Stimulated activated naive CD8-positive, alpha-beta T cell treated with anti-CD3 and anti-CD28 coated beads, Interleukin-15, Interleukin-2, amounts not matched to agents 100 U/mL and 50 U/mL, for 24 hours (primary cell): ENCODE results near the gene ARHGAP18.

Experiments used
- ATAC-seq: fragments of 150-1000 bp; cut with Tn5 transposase; one replicate; pipeline ENCODE4 v1.10.0; 2021
- DNase-seq: peaks from one replicate; pipeline ENCODE4 v3.0.0; 2021

ARHGAP18 gene

DNA sequence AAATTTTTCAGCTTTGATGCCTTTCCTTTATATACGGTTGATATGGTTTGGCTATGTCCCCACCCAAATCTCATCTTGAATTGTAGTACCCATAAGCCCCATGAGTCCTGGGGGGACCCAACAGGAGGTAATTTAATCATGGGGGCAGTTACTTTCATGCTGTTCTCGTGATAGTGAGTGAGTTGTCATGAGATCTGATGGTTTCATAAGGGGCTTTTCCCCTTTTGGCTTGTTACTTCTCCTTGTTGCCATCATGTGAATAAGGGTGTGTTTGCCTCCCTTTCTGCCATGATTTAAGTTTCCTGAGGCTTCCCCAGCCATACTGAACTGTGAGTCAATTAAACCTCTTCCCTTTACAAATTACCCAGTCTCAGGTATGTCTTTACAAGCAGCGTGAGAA is 66.8 kb downstream of the ARHGAP18 start:
- ATAC-seq = no peak

DNA sequence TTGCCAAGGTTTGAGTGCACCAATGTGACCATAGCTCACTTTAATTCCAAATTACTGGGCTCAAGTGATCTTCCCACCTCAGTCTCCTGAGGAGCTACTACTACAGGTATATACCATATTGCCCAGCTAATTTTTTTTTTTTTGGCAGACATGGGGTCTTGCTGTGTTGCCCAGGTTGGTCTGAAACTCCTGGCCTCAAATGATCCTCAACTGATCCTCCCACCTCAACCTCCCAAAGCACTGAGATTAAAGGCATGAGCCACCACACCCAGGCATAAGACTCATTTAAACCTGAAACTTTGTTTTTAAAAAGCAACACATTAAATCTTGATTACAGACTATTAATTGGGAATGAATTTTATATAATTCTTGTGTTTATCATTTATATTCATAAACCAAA is 67.7 kb downstream of the ARHGAP18 start:
- DNase-seq (no peak), ATAC-seq (no peak)

More for the DNA sequence above, 66.8 kb downstream of the ARHGAP18 start:
- no peak for DNase-seq

GRCh38 chr6:129641344-129641743 is 68.6 kb downstream of the ARHGAP18 start:
- no peak for DNase-seq

DNA sequence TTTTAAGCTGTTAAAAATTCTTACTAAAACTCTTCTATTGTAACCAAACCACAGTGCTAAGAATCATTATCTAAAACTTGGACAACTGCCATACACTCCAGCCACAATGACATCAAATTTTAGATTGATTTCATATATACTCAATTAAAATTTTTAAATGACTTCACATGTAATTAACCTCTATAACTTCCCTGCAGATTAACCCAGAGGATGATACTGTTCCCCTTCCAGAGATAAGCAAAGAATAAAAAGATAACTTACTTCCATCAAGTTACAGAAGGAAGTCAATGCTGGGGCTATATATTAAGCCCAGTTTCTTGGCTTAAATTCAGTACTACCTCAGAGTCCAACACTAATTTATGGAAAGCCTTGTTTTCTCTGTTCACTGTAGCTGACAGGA is 71.3 kb downstream of the ARHGAP18 start:
- DNase-seq = no peak
- ATAC-seq = no peak

More at GRCh38 chr6:129641344-129641743, 68.6 kb downstream of the ARHGAP18 start:
- ATAC-seq = no peak

DNA sequence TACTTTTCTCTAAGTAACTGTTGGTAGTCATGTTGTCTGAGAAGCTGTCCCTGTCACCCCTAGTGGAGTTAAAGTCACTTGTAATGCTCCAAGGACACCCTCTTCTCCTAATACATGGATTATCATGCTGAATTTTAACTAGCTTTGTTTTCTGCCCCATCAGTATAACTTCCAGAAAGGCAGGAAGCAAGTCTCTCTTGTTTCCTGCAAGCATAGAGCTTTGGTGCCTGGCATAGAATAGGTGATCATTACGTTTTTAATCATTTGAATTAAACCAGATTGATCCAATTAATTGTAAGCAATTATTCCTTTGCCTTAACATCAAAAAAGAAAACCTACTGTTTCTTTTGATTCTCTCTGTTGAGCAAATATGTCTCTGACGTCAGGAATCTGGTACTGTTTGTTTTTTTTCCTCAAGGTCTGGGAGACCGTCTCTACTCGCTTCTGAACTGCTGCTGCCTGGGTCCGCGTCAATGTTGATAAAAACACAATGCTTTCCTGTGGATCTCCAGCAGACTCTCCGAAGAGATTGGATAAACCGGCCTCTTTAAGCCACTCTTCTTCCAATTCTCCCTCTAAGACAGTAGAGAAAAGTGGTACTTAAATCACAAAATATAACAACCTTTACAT is 71.8 kb downstream of the ARHGAP18 start:
- ATAC-seq (no peak), DNase-seq (no peak)

GRCh38 chr6:129637340-129638054 is 72.5 kb downstream of the ARHGAP18 start:
- ATAC-seq = no peak
- no peak for DNase-seq

DNA sequence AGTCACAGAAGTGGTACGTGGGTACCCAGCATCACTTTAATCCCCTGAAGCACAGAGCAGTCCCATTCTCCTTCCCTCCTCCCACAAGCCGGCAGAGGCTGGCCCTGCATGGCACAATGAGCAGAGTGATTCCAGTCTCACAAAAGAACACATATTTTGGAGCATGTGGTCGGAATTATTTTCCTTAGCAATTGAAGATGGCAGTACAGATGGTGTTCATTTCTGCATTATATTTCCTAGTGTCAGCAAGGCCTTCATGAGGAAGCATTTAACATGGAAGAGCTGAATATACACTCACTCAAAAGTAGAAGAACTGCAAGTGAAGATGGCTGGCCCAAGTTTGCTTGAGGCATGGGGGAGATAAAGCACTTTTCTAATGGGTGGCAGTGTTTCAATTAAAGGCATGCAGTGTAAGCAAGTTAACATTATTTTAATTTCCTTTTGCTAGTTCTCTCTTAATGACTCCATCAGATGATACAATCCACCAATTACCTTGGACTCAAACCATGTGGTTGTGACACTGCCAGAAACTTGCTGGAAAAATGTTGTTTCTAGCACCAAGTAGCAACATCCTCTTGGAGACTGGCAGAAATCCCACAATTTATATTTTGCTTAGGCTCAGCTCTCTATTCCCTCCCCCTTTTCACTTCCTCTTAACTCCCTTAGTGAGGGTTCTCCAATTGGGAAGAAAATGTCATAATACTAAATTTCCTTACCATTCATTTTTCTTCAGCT is 74.4 kb downstream of the ARHGAP18 start:
- DNase-seq (no peak), ATAC-seq (no peak)

- ATAC-seq (no peak), DNase-seq (no peak)
These were observed 75.4 kb downstream of the ARHGAP18 start for GRCh38 chr6:129634411-129635230.

DNA sequence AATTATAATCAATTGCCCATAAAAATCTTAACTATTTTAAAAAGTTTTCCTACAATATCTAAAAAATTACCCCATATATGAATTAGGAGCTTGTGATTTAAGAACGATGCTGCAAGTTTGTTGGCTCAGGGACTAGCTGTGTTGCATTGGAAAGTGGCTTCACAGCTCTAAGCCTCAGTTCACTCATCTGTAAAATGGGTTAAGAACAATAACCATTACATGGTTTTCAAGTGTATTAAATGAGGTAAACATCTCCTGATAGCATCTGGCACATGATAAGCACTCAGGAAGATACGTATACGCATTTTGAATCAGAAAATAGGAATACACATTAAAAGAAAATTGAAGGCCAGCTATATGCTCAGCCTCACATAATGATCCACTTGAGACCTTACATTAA is 76.4 kb downstream of the ARHGAP18 start:
- no peak for DNase-seq

GRCh38 chr6:129632172-129632613 is 77.8 kb downstream of the ARHGAP18 start:
- no peak for DNase-seq
- ATAC-seq = no peak

More for the DNA sequence above, 76.4 kb downstream of the ARHGAP18 start:
- no peak for ATAC-seq

GRCh38 chr6:129631070-129631469 is 78.9 kb downstream of the ARHGAP18 start:
- ATAC-seq = no peak
- DNase-seq = no peak

DNA sequence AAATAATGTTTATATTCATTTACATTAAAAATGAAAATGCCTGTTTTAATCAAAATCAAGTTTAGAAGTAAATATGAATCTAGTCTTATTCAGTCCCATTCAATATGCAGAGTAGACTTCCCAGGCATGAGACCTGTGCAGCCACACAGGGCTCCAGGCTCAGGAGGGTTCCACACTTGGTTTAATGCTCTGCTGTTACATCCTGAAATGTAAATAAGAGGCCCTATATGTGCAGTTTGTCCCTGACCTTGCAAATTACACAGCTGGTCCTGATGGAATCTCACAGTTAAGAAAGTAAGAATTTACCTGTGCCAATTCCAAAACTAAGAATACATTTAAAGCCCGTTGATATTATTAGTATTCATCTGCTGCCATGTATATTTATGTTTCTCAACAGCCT is 79.4 kb downstream of the ARHGAP18 start:
- ATAC-seq (no peak), DNase-seq (no peak)

DNA sequence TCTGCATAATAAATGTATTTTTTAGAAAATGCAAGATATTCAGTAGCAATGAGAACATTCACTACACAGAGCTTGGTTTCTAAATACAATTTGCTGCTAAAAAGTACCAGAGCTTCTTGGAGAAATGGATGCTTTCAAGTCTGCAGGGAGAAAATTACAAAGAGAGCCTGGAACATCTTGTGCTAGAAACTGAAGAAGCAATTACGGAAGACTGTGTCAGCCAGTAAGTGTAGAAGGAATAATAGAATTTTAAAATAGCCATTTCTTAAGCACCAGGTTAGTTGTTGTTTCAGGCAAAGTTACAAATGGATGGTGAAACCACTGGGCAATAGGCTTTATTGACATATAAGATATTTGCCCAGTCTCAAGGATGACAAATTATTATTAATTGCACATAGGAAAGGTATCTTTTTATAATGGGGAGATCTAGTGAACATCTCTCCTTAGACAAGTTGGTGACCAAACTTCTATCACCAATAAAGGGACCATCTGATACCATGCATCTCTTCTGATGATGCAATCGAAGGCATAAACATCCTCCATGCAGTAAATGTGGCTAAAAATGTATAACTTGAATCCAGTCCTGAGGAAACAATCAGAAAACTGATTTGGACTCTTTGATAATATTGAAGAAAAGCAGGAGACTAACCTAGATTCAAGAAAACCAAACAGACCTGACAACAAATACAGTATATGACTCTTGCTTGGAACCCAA is 81.7 kb downstream of the ARHGAP18 start:
- no peak for ATAC-seq
- no peak for DNase-seq

- DNase-seq = no peak
- no peak for ATAC-seq
These were observed 85.5 kb downstream of the ARHGAP18 start for GRCh38 chr6:129624488-129624887.

DNA sequence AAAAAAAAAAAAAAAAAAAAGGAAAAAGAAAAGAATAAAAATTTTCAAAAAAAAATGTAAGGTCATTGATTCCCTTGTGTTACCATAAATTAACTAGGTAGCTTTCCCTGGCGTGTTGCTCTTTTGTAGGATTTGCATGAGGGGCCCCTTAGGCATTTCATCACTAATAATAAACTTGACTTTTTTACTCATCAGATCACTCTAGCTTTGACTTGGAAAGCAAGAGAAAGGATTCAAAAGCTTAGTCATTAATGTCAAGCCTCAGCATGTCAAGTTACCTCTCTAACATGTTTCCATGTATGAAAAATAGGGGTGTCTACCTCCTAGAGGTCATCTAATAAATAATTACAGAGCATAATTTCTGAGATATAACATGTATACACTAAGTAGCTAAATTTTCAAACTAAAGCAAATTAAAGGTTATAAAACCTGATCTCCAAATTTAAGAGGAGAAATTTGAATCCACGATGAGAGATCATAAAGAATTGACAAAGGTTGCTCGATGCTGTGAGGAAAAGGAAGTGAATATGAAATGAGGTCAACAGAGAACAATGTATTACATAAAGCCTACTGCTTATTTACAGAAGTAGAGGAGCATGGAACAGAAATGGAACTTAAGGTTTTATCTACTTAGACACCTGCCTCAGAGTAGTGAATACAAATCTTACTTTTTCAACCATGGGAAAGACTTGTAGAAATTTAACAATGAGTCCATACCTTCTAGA is 86.8 kb downstream of the ARHGAP18 start:
- DNase-seq (no peak), ATAC-seq (no peak)

- ATAC-seq (peak; percentile 46), DNase-seq (peak; percentile 45)
These were observed 88.7 kb downstream of the ARHGAP18 start for GRCh38 chr6:129621252-129621651.

DNA sequence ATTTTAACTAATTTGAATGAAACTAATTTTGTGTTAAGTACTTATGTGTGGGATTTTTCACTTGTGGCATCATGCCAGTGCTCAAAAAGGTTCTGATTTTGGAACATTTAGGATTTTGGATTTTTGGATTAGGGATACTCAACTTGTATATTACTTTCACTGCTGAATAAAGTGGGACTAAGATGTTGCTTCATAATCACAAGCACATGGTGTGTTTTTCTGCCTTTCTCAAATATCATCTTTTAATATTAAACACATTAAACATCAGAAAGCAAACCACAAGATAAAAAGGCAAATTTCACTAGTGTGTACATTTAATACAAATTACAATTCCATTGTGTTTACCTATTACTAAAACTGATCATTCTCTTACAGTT is 89.8 kb downstream of the ARHGAP18 start:
- ATAC-seq = no peak
- no peak for DNase-seq

DNA sequence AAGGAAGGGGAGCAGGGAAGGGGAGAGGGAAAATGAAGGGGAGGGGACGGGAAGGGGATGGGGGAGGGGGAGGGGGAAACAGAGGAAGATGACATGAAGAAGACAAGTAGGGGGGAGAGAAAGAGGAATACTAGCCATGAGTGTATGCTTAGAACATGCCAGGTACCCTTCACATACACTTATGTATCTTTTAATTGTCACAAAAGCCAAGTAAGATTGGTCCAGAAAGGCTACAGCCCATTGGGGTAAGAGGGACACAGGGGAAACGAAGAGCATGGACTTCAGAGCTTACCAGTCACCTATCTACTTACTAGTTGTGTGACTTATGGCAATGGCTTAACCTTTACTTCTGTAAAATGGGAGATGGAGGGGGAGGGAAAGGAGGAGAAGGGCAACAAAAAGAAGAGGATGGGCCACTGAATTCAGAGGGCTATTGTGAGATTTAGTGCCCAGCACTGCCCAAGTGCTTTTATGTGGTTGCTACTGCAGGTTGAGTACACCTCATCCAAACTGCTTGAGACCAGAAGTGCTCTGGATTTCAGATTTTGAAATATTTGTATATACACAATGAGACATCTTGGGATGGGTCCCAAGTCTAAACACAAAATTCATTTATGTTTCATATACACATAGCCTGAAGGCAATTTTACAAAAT is 90.3 kb downstream of the ARHGAP18 start:
- ATAC-seq = no peak
- no peak for DNase-seq

DNA sequence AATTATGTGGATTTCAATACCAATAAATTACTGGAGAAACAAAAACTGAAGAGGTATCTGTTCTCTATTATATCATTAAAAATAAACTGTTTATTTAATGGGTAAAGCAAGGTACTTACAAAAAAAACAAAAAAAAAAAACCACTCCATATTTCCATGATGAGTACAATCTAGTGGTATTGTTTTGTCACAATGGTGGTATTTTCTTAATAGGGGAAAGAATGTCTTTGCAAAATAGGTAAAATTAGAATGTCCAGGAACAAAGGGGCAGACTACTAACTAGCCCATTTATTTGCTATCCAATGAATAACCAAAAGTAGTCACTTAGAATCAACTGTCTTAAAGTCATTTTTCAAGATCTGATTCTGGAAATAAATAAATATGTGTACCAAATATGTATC is 92.0 kb downstream of the ARHGAP18 start:
- DNase-seq (no peak), ATAC-seq (no peak)

DNA sequence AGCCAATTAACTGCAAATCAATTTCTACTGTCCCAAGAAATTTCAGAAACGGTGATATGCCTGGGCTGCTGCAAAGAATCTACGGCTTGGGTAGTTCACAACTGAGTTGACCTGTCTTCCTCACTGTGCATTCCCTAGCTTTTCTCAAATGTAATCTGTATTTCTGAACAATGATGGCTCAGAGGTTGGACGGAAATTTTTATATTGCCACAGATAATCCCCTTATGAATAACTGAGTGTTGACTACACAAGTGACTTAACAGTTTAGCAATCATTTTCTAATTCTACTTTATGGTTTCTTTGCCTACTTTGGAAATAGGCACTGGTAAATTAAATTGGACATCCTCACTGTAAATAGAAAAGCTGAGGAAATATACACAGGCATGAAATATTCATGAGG is 94.5 kb downstream of the ARHGAP18 start:
- no peak for DNase-seq
- no peak for ATAC-seq
